8988T (cell line): ENCODE data around the gene OPTC.
"Not testable (repeated sequence)": the region's sequence is repeated elsewhere in the genome, so short reads cannot be mapped to it uniquely, and the experiment has no call there.

ENCODE experiments used
- DNase-seq: peaks from one replicate; pipeline ENCODE4 v3.0.0; 2011

OPTC gene

GRCh38 chr1:203465948-203466347, 28.0 kb upstream of the OPTC start:
- DNase-seq, result no peak

- not testable (repeated sequence) for DNase-seq
Observed at GRCh38 chr1:203466906-203467549, 26.9 kb upstream of the OPTC start.

GRCh38 chr1:203467550-203467921, 26.4 kb upstream of the OPTC start:
- no peak for DNase-seq

- no peak for DNase-seq
Observed at GRCh38 chr1:203468326-203468725, 25.6 kb upstream of the OPTC start.

- DNase-seq, result no peak
Observed at GRCh38 chr1:203470240-203470639, 23.7 kb upstream of the OPTC start.

GRCh38 chr1:203471841-203472240, 22.1 kb upstream of the OPTC start:
- no peak for DNase-seq

- DNase-seq, result no peak
Observed at GRCh38 chr1:203473281-203473680, 20.7 kb upstream of the OPTC start.

- DNase-seq, result no peak
Observed at GRCh38 chr1:203473781-203474305, 20.1 kb upstream of the OPTC start.

GRCh38 chr1:203475012-203475981, 18.7 kb upstream of the OPTC start, which contains the start of gene PRELP:
TSS of gene PRELP (plus strand) at chr1:203475806. CDS start at chr1:203483185, 7,379 bp downstream.
- no peak for DNase-seq

GRCh38 chr1:203476216-203476814, 17.6 kb upstream of the OPTC start:
- DNase-seq, result no peak

- DNase-seq, result no peak
Observed at GRCh38 chr1:203477748-203478147, 16.2 kb upstream of the OPTC start.

- no peak for DNase-seq
Observed at GRCh38 chr1:203478231-203478630, 15.7 kb upstream of the OPTC start.

GRCh38 chr1:203478986-203479385, 15.0 kb upstream of the OPTC start:
- DNase-seq, result no peak

GRCh38 chr1:203479646-203480045, 14.3 kb upstream of the OPTC start:
- no peak for DNase-seq

GRCh38 chr1:203480084-203480483, 13.9 kb upstream of the OPTC start:
- DNase-seq, result no peak

- peak; percentile 87 for DNase-seq
Observed at GRCh38 chr1:203480525-203481084, 13.3 kb upstream of the OPTC start.

GRCh38 chr1:203481196-203481595, 12.8 kb upstream of the OPTC start:
- DNase-seq, result no peak

- no peak for DNase-seq
Observed at GRCh38 chr1:203486618-203487370, 7.2 kb upstream of the OPTC start.

GRCh38 chr1:203488539-203488938, 5.4 kb upstream of the OPTC start:
- DNase-seq, result no peak

- DNase-seq, result no peak
Observed at GRCh38 chr1:203490607-203491006, 3.3 kb upstream of the OPTC start.

- DNase-seq, result no peak
Observed at GRCh38 chr1:203491664-203492063, 2.3 kb upstream of the OPTC start.

- DNase-seq, result no peak
Observed at GRCh38 chr1:203492082-203492747, 1.7 kb upstream of the OPTC start.
